GM19438 (cell line): ENCODE results near the gene TRMT2A.

Experiments
- ATAC-seq: cut with Tn5 transposase; IDR thresholded peaks from one replicate; pipeline ENCODE4 v1.9.1; 2021; ENCODE audit warnings: low read depth; ENCODE audit not compliant: unreplicated experiment

TRMT2A gene

DNA sequence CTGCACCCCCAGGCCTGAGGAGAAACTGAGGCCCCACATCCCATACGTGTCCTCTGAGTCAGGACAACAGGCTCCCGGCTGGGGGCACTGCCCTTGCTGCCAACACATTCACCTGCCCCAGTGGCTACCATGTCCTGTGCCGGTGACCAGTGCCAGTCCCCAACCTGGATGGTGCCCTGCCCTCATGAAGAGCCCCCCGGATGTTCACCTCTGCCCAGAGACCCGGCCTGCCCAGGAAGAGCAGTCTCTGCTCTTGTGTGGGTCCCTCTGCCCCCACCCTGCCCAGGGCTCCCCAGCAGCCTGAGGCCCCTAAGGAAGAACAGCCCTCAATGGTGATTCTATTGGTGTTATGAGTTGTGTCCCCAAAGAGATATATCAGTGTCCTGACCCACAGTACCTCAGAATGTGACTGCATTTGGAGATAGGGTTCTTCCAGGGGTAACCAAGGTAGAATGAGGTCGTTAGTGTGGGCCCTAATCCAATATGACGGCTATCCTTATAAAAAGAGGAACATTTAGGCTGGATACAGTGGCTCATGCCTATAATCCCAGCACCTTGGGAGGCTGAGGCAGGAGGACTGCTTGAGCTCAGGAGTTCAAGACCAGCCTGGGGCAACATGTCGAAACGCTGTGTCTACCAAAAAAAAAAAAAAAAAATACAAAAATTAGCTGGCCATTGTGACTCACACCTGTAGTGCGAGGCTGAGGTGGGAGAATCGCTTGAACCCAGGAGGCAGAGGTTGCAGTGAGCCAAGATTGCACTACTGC, 50.2 kb downstream of the TRMT2A start:
- ATAC-seq = no peak

DNA sequence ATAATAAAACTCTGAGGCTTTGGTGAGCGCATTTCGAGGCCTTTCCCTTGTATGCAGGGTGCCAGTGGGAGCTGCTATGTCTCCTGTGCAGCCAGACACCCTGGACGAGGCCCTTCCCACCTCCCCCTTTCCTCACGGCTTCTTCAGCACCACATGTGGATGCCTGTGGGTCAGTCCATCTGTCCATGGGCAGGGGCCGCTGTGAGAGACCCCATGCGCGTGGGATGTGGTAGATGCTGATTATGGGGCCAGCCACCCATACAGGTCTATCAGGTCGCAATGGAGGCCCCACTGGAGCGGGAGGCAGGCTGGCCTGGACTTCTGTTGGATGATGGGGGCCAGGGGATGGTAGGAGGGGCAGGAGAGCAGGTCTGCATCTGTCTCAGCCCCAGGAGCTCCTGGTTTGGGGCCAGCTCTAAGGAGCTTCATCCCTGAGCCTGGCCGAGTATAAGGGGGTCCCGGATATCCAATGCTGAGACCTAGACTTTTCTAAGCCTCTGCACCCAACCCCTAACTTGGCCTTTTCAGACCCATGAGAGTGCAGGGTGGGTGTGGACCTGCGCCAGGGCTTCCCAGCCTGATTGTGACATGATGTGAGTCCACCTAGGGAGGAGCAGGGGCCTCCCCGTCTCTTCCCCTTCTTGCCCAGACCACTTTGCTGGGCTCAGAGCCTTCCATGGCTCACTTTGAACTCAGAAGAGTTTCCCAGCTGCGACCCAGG, 51.0 kb downstream of the TRMT2A start:
- ATAC-seq = no peak

GRCh38 chr22:20064545-20065262, 52.3 kb downstream of the TRMT2A start:
- ATAC-seq = no peak

- ATAC-seq = no peak
These were observed 52.9 kb downstream of the TRMT2A start for GRCh38 chr22:20064140-20064480.

DNA sequence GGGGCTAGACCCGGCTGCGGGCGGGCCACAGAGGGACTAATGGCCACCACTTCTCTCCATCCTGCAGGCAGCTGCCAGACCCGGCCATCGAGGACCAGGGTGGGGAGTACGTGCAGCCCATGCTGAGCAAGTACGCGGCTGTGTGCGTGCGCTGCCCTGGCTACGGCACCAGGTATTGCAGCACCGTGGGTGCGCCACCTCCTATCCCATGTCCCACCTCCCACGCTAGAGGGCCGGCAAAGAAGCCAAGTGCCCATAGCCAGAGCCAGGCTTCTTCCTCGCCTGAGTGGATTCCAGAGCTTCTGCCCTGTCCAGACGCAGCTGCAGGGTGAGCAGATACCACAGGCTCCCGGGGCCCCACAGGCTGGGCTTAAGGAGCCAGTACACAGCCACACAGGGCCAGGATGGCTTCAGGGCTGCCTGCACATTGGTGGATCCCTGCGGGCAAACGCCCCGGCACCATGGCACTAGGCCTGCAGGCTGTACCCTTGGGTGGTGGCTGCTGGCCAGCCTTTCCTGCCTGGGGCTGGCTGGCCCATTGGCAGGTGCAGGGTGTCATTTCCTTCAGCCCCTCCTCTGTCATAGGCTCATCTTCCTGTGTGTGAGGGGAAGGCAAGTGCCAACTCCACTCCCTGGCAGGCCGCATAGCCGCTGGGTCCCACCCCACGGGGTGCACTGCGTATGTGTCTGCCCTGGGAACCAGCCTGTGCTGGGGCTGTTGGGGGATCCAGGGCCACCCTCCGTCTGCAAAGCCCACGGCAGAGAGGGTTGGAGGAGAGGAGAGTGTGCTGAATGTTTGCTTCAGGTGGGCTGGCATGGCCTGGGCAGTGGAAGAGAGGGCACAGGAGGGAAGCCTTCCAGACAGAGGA, 53.5 kb downstream of the TRMT2A start:
- ATAC-seq = no peak

DNA sequence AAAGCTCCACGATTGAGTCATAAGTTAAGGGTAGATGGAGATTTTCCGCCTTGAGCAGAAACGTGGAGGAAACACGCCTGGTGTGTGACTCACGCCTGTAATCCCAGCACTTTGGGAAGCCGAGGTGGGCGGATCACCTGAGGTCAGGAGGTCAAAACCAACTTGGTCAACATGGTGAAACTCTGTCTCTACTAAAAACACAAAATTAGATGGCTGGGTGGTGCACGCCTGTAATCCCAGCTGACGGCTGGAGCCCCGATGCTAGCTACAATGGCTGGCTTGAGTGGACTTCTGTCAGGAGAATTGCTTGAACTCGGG, 54.3 kb downstream of the TRMT2A start:
- ATAC-seq = no peak

GRCh38 chr22:20062043-20062765, 54.8 kb downstream of the TRMT2A start:
- ATAC-seq = no peak
